Right kidney (tissue), 1 donor: ENCODE results near the gene AKT3.
"Not testable (repeated sequence)": the region's sequence is repeated elsewhere in the genome, so short reads cannot be mapped to it uniquely, and the experiment has no call there.

Source experiments
- DNase-seq: peaks from one replicate; pipeline ENCODE4 v3.0.0-alpha.2; 2016

Gene AKT3

GRCh38 chr1:243598433-243598832 lies 251.6 kb downstream of the AKT3 start:
- DNase-seq: no peak

GRCh38 chr1:243597383-243597782 lies 252.7 kb downstream of the AKT3 start:
- DNase-seq: no peak

- DNase-seq: no peak
Observed at GRCh38 chr1:243596431-243597062, 253.5 kb downstream of the AKT3 start.

GRCh38 chr1:243595527-243596210 lies 254.4 kb downstream of the AKT3 start:
- no peak for DNase-seq

GRCh38 chr1:243594455-243594854 lies 255.6 kb downstream of the AKT3 start:
- no peak for DNase-seq

- not testable (repeated sequence) for DNase-seq
Observed at GRCh38 chr1:243589286-243589685, 260.8 kb downstream of the AKT3 start.

GRCh38 chr1:243587823-243588560 lies 262.1 kb downstream of the AKT3 start:
- no peak for DNase-seq

GRCh38 chr1:243587285-243587684 lies 262.8 kb downstream of the AKT3 start:
- DNase-seq: no peak

GRCh38 chr1:243585982-243586381 lies 264.1 kb downstream of the AKT3 start:
- no peak for DNase-seq

GRCh38 chr1:243582326-243582725 lies 267.7 kb downstream of the AKT3 start:
- DNase-seq: no peak

GRCh38 chr1:243580984-243581383 lies 269.1 kb downstream of the AKT3 start:
- DNase-seq: no peak

GRCh38 chr1:243580072-243580471 lies 270.0 kb downstream of the AKT3 start:
- DNase-seq: no peak

GRCh38 chr1:243575070-243575469 lies 275.0 kb downstream of the AKT3 start:
- no peak for DNase-seq

- no peak for DNase-seq
Observed at GRCh38 chr1:243572940-243573339, 277.1 kb downstream of the AKT3 start.

- DNase-seq: no peak
Observed at GRCh38 chr1:243568793-243569192, 281.2 kb downstream of the AKT3 start.

- no peak for DNase-seq
Observed at GRCh38 chr1:243564814-243565213, 285.2 kb downstream of the AKT3 start.

- DNase-seq: no peak
Observed at GRCh38 chr1:243563732-243564131, 286.3 kb downstream of the AKT3 start.

GRCh38 chr1:243562473-243562872 lies 287.6 kb downstream of the AKT3 start:
- no peak for DNase-seq

GRCh38 chr1:243561588-243562319 lies 288.3 kb downstream of the AKT3 start:
- no peak for DNase-seq

- DNase-seq: no peak
Observed at GRCh38 chr1:243559575-243560162, 290.4 kb downstream of the AKT3 start.

- DNase-seq: no peak
Observed at GRCh38 chr1:243558576-243558975, 291.5 kb downstream of the AKT3 start.

GRCh38 chr1:243557866-243558265 lies 292.2 kb downstream of the AKT3 start:
- no peak for DNase-seq
